Body of pancreas (tissue), 4 donors: ENCODE results near the gene CTDSPL2.

Experiments used
- CTCF ChIP-seq, 7 experiments: fragments of 450-650 bp in 4 of 7; fragments of 200-600 bp in 3 of 7; sonication (generic) in 3 of 7; IDR thresholded peaks; one replicate each; pipeline ENCODE4 v1.5.1; 2016 to 2019; ENCODE audit warnings: antibody characterized with exemption in 7 of 7
- POLR2A ChIP-seq, 3 donors: fragments of 450-650 bp; IDR thresholded peaks; one replicate each; pipeline ENCODE4 v1.6.1; 2016; ENCODE audit warnings: antibody characterized with exemption in 3 of 3, mild to moderate bottlenecking in 2 of 3

- no peak for TF ChIP-seq CTCF (IDR thresholded peaks at IDR 0.05)
- TF ChIP-seq POLR2A (IDR thresholded peaks at IDR 0.05) = no peak
Measured at GRCh38 chr15:44554934-44555723, 127.7 kb downstream of the CTDSPL2 start.
